Measurements from ENCODE around the gene USP15. TPM values are rescaled to one million over a fixed set of nuclear protein-coding genes. Genes with fewer than 3 reads are reported as not detected.
"Not testable (repeated sequence)": the region's sequence is repeated elsewhere in the genome, so short reads cannot be mapped to it uniquely, and the experiment has no call there.

USP15 gene
- total and polyA plus RNA-seq, 2 of the 4 experiments (the other 2 are of a cell fraction), result 28.5 to 49.6 TPM

GRCh38 chr12:62461171-62461837 is 201.1 kb downstream of the USP15 start:
- H3K36me3 ChIP-seq (ENCODE audit: control insufficient read depth, insufficient read depth, low read length); H2AK9ac ChIP-seq (replicated peaks; ENCODE audit: low read depth, low read length, poor library complexity); H2BK5ac ChIP-seq (ENCODE audit: low read depth, low read length, poor library complexity, severe bottlenecking); H3K9me3 ChIP-seq (ENCODE audit: control insufficient read depth, insufficient read depth, low read length); H4K20me1 ChIP-seq (ENCODE audit: insufficient read depth, low read length); dilution Hi-C loops (cut with HindIII; ENCODE audit: low sequenced_read_pairs, unreplicated experiment); H3K9me1 ChIP-seq (ENCODE audit: insufficient read depth, low read length); ATAC-seq (ENCODE audit: low read depth); H3K23ac ChIP-seq (ENCODE audit: low read depth, low read length); H3K14ac ChIP-seq (replicated peaks; ENCODE audit: low read depth, low read length); H2AFZ ChIP-seq (replicated peaks; ENCODE audit: low read length, poor library complexity); H3K4me3 ChIP-seq (ENCODE audit: insufficient read depth, low read depth, low read length); H3K4ac ChIP-seq (ENCODE audit: low read depth, low read length); BruUV-seq (replicated peaks); POLR2A ChIA-PET (ENCODE audit: unreplicated experiment); H3K56ac ChIP-seq (ENCODE audit: extremely low read depth, insufficient read depth, low read length); H3K4me2 ChIP-seq (ENCODE audit: low read depth, low read length); H3K9ac ChIP-seq (ENCODE audit: low read depth, low read length); H3K27me3 ChIP-seq (ENCODE audit: control insufficient read depth, insufficient read depth, low read length); H3K4me1 ChIP-seq (ENCODE audit: control insufficient read depth, insufficient read depth, low read length); H2BK120ac ChIP-seq (ENCODE audit: low read depth, low read length); H3K27ac ChIP-seq (ENCODE audit: insufficient read depth, low read length); H4K8ac ChIP-seq (ENCODE audit: low read depth in 2 of 2, low read length in 2 of 2); DNase-seq; H3K79me1 ChIP-seq (ENCODE audit: low read depth in 1 of 2, low read length in 2 of 2); in situ Hi-C loops (cut with MboI; ENCODE audit: low sequenced_read_pairs); H4K5ac ChIP-seq (ENCODE audit: low read depth, low read length); intact Hi-C loops (cut with micrococcal nuclease); H4K91ac ChIP-seq (ENCODE audit: insufficient read depth, low read depth, low read length); H2BK20ac ChIP-seq (ENCODE audit: low read depth, low read length); H3K18ac ChIP-seq (ENCODE audit: low read depth, low read length); H2BK15ac ChIP-seq (ENCODE audit: low read depth, low read length); H2AK5ac ChIP-seq (ENCODE audit: low read depth, low read length): not testable (repeated sequence)
- WGBS, 2 experiments (ENCODE audit: extremely low coverage in 2 of 2, insufficient read length in 1 of 2), result 79% methylated on average over 7 of the region's 32 CpGs; no CpG with 5 or more reads in 1 of the 2 experiments
- CTCF ChIA-PET, result interaction anchor here (0.6 kb wide), 1 partner anchor 24 kb away, joined by 3 read pairs; no protein-coding TSS in a partner anchor

GRCh38 chr12:62463252-62463651 is 203.0 kb downstream of the USP15 start:
- H3K9me3 ChIP-seq (ENCODE audit: control insufficient read depth, insufficient read depth, low read length); H4K5ac ChIP-seq (ENCODE audit: low read depth, low read length); H3K4me2 ChIP-seq (ENCODE audit: low read depth, low read length); H3K14ac ChIP-seq (replicated peaks; ENCODE audit: low read depth, low read length); H3K4me3 ChIP-seq (ENCODE audit: insufficient read depth, low read depth, low read length); H3K56ac ChIP-seq (ENCODE audit: extremely low read depth, insufficient read depth, low read length); H2BK20ac ChIP-seq (ENCODE audit: low read depth, low read length); H4K20me1 ChIP-seq (ENCODE audit: insufficient read depth, low read length); H3K27ac ChIP-seq (ENCODE audit: insufficient read depth, low read length); H3K27me3 ChIP-seq (ENCODE audit: control insufficient read depth, insufficient read depth, low read length); BruUV-seq (replicated peaks); H2BK15ac ChIP-seq (ENCODE audit: low read depth, low read length); H3K36me3 ChIP-seq (ENCODE audit: control insufficient read depth, insufficient read depth, low read length); H3K18ac ChIP-seq (ENCODE audit: low read depth, low read length); H3K9me1 ChIP-seq (ENCODE audit: insufficient read depth, low read length); H2BK5ac ChIP-seq (ENCODE audit: low read depth, low read length, poor library complexity, severe bottlenecking); H4K8ac ChIP-seq (ENCODE audit: low read depth in 2 of 2, low read length in 2 of 2); H4K91ac ChIP-seq (ENCODE audit: insufficient read depth, low read depth, low read length); dilution Hi-C loops (cut with HindIII; ENCODE audit: low sequenced_read_pairs, unreplicated experiment); H3K9ac ChIP-seq (ENCODE audit: low read depth, low read length); H3K4ac ChIP-seq (ENCODE audit: low read depth, low read length); H3K23ac ChIP-seq (ENCODE audit: low read depth, low read length); H3K4me1 ChIP-seq (ENCODE audit: control insufficient read depth, insufficient read depth, low read length); H2AFZ ChIP-seq (replicated peaks; ENCODE audit: low read length, poor library complexity); intact Hi-C loops (cut with micrococcal nuclease); ATAC-seq (ENCODE audit: low read depth); H2AK5ac ChIP-seq (ENCODE audit: low read depth, low read length); DNase-seq; in situ Hi-C loops (cut with MboI; ENCODE audit: low sequenced_read_pairs); POLR2A ChIA-PET (ENCODE audit: unreplicated experiment); H2BK120ac ChIP-seq (ENCODE audit: low read depth, low read length); H2AK9ac ChIP-seq (replicated peaks; ENCODE audit: low read depth, low read length, poor library complexity); CTCF ChIA-PET: not testable (repeated sequence)
- peaks cover 0 to 11% of the 10 kb centered on the region in 2 experiments; a peak in 2 of 4 replicates for H3K79me1 ChIP-seq (ENCODE audit: low read depth in 1 of 2, low read length in 2 of 2)
- WGBS, 2 experiments (ENCODE audit: extremely low coverage in 2 of 2, insufficient read length in 1 of 2), result no CpG with 5 or more reads among the region's 7 CpGs

Measured in IMR-90 (cell line).